Natural killer cell treated with Interleukin-12 subunit alpha and Interleukin-12 subunit beta and Interleukin-15 and Interleukin-18, amount 100 ng/mL, for 72 hours (primary cell): ENCODE measurements around the gene CACNA2D4. TPM values are rescaled to one million over a fixed set of nuclear protein-coding genes. Genes with fewer than 3 reads are reported as not detected.

Source experiments
- ATAC-seq, 2 donors: fragments of 150-1000 bp; cut with Tn5 transposase in 1 of 2; sonication (Bioruptor Pico), chemical (Tn5 transposase) in 1 of 2; 2 replicates each; pipeline ENCODE4 v1.10.0; 2021
- DNase-seq: peaks from one replicate; pipeline ENCODE4 v3.0.0; 2022; ENCODE audit warnings: low spot score
- H3K27ac Mint-ChIP-seq, 2 donors: 1 replicate in 1 of 2; 2 replicates in 1 of 2; pipeline ENCODE4 v1.8.0; 2022; ENCODE audit warnings: mixed read lengths in 2 of 2, mild to moderate bottlenecking in 1 of 2, moderate library complexity in 1 of 2
- H3K27me3 Mint-ChIP-seq, 2 donors: 1 replicate in 1 of 2; 2 replicates in 1 of 2; pipeline ENCODE4 v1.8.0; 2022; ENCODE audit warnings: mixed read lengths in 2 of 2
- H3K36me3 Mint-ChIP-seq: one replicate; pipeline ENCODE4 v1.8.0; 2022; ENCODE audit warnings: mixed read lengths
- H3K4me1 Mint-ChIP-seq, 2 donors: 1 replicate in 1 of 2; 2 replicates in 1 of 2; pipeline ENCODE4 v1.8.0; 2022; ENCODE audit warnings: low read depth in 2 of 2, mixed read lengths in 2 of 2, mild to moderate bottlenecking in 1 of 2
- H3K4me3 Mint-ChIP-seq: one replicate; pipeline ENCODE4 v1.8.0; 2022; ENCODE audit warnings: mixed read lengths
- H3K9me3 Mint-ChIP-seq: 2 replicates; pipeline ENCODE4 v1.8.0; 2022; ENCODE audit warnings: mixed read lengths
- total RNA-seq, 2 donors: library from RNA; stranded (reverse); gene quantifications; one replicate each; pipeline ENCODE4 v1.2.3, GENCODE V29; 2022

The CACNA2D4 gene
- total RNA-seq, 2 donors from 2014 or later = 4.5 to 12.1 TPM

- no peaks in the 10 kb centered on the region for H3K4me1 Mint-ChIP-seq
- H3K27ac Mint-ChIP-seq = no peak overlapping the region
- no peak overlapping the region for H3K4me3 Mint-ChIP-seq
- no peak for DNase-seq
- H3K36me3 Mint-ChIP-seq = no peaks in the 10 kb centered on the region
- peaks cover 6% of the 10 kb centered on the region for H3K9me3 Mint-ChIP-seq
- H3K27me3 Mint-ChIP-seq = peaks cover 24 to 30% of the 10 kb centered on the region in 2 donors
- ATAC-seq = no peak
Observed at GRCh38 chr12:1872001-1872400, 46.5 kb downstream of the CACNA2D4 start.

- Mint-ChIP-seq H3K27me3 (peaks cover 22 to 28% of the 10 kb centered on the region in 2 donors), H3K36me3 (no peaks in the 10 kb centered on the region), H3K4me1 (no peaks in the 10 kb centered on the region), H3K27ac (no peak overlapping the region), H3K4me3 (no peak overlapping the region), H3K9me3 (peaks cover 6% of the 10 kb centered on the region)
- DNase-seq = no peak
- peak; percentile 20 to 33 for ATAC-seq
Observed at GRCh38 chr12:1870998-1871917, 47.2 kb downstream of the CACNA2D4 start.

- peaks cover 6% of the 10 kb centered on the region for H3K9me3 Mint-ChIP-seq
- H3K27ac Mint-ChIP-seq = no peak overlapping the region
- no peaks in the 10 kb centered on the region for H3K4me1 Mint-ChIP-seq
- H3K27me3 Mint-ChIP-seq = peaks cover 26 to 29% of the 10 kb centered on the region in 2 donors
- no peak overlapping the region for H3K4me3 Mint-ChIP-seq
- ATAC-seq (no peak), DNase-seq (no peak)
- H3K36me3 Mint-ChIP-seq = no peaks in the 10 kb centered on the region
Observed at GRCh38 chr12:1870086-1870485, 48.4 kb downstream of the CACNA2D4 start.

- peaks cover 6% of the 10 kb centered on the region for H3K9me3 Mint-ChIP-seq
- H3K27me3 Mint-ChIP-seq = peaks cover 23 to 29% of the 10 kb centered on the region in 2 donors
- H3K4me1 Mint-ChIP-seq = no peaks in the 10 kb centered on the region
- H3K27ac Mint-ChIP-seq = no peak overlapping the region
- no peak for ATAC-seq
- no peak for DNase-seq
- H3K4me3 Mint-ChIP-seq = no peak overlapping the region
- no peaks in the 10 kb centered on the region for H3K36me3 Mint-ChIP-seq
Observed at GRCh38 chr12:1869145-1869544, 49.3 kb downstream of the CACNA2D4 start.

- Mint-ChIP-seq H3K27ac (no peak overlapping the region), H3K4me1 (no peaks in the 10 kb centered on the region), H3K4me3 (no peak overlapping the region), H3K36me3 (no peaks in the 10 kb centered on the region), H3K9me3 (no peaks in the 10 kb centered on the region), H3K27me3 (peaks cover 31 to 34% of the 10 kb centered on the region in 2 donors)
- no peak for DNase-seq
- no peak for ATAC-seq
Observed at GRCh38 chr12:1865284-1865866, 53.1 kb downstream of the CACNA2D4 start.

- Mint-ChIP-seq H3K9me3 (no peaks in the 10 kb centered on the region), H3K36me3 (no peaks in the 10 kb centered on the region), H3K27me3 (peaks cover 29 to 34% of the 10 kb centered on the region in 2 donors), H3K4me1 (no peaks in the 10 kb centered on the region), H3K27ac (no peak overlapping the region), H3K4me3 (no peak overlapping the region)
- ATAC-seq = no peak
- DNase-seq = no peak
Observed at GRCh38 chr12:1864867-1865266, 53.6 kb downstream of the CACNA2D4 start.

GRCh38 chr12:1864456-1864855 lies 54.0 kb downstream of the CACNA2D4 start:
- Mint-ChIP-seq H3K27me3 (peaks cover 27 to 34% of the 10 kb centered on the region in 2 donors), H3K4me3 (no peak overlapping the region), H3K4me1 (no peaks in the 10 kb centered on the region), H3K9me3 (no peaks in the 10 kb centered on the region), H3K36me3 (no peaks in the 10 kb centered on the region), H3K27ac (no peak overlapping the region)
- ATAC-seq = no peak
- no peak for DNase-seq

- ATAC-seq = no peak
Observed at GRCh38 chr12:1863823-1864222, 54.6 kb downstream of the CACNA2D4 start.

GRCh38 chr12:1862973-1863372 lies 55.5 kb downstream of the CACNA2D4 start:
- ATAC-seq = no peak
- Mint-ChIP-seq H3K9me3 (no peaks in the 10 kb centered on the region), H3K27me3 (peaks cover 27% of the 10 kb centered on the region in 2 donors), H3K36me3 (no peaks in the 10 kb centered on the region), H3K4me3 (no peak overlapping the region), H3K4me1 (no peaks in the 10 kb centered on the region), H3K27ac (no peak overlapping the region)
- no peak for DNase-seq

More at GRCh38 chr12:1863823-1864222, 54.6 kb downstream of the CACNA2D4 start:
- peaks cover 27 to 34% of the 10 kb centered on the region in 2 donors for H3K27me3 Mint-ChIP-seq
- no peaks in the 10 kb centered on the region for H3K36me3 Mint-ChIP-seq
- H3K4me3 Mint-ChIP-seq = no peak overlapping the region
- H3K4me1 Mint-ChIP-seq = no peaks in the 10 kb centered on the region
- H3K9me3 Mint-ChIP-seq = no peaks in the 10 kb centered on the region
- H3K27ac Mint-ChIP-seq = no peak overlapping the region
- no peak for DNase-seq

- H3K4me1 Mint-ChIP-seq = no peaks in the 10 kb centered on the region
- H3K27me3 Mint-ChIP-seq = peaks cover 5 to 12% of the 10 kb centered on the region in 2 donors
- H3K36me3 Mint-ChIP-seq = no peaks in the 10 kb centered on the region
- ATAC-seq (no peak), DNase-seq (no peak)
- no peak overlapping the region for H3K4me3 Mint-ChIP-seq
- no peak overlapping the region for H3K27ac Mint-ChIP-seq
- no peaks in the 10 kb centered on the region for H3K9me3 Mint-ChIP-seq
Observed at GRCh38 chr12:1859643-1860042, 58.8 kb downstream of the CACNA2D4 start.

- H3K4me3 Mint-ChIP-seq = no peak overlapping the region
- ATAC-seq (no peak), DNase-seq (no peak)
- H3K27me3 Mint-ChIP-seq = peaks cover 5 to 12% of the 10 kb centered on the region in 2 donors
- H3K9me3 Mint-ChIP-seq = no peaks in the 10 kb centered on the region
- H3K36me3 Mint-ChIP-seq = no peaks in the 10 kb centered on the region
- H3K27ac Mint-ChIP-seq = no peak overlapping the region
- no peaks in the 10 kb centered on the region for H3K4me1 Mint-ChIP-seq
Observed at GRCh38 chr12:1858456-1858855, 60.0 kb downstream of the CACNA2D4 start.

GRCh38 chr12:1857821-1858220 lies 60.6 kb downstream of the CACNA2D4 start:
- DNase-seq (no peak), ATAC-seq (no peak)
- Mint-ChIP-seq H3K9me3 (no peaks in the 10 kb centered on the region), H3K27ac (no peak overlapping the region), H3K27me3 (peaks cover 5 to 12% of the 10 kb centered on the region in 2 donors), H3K36me3 (no peaks in the 10 kb centered on the region), H3K4me3 (no peak overlapping the region), H3K4me1 (no peaks in the 10 kb centered on the region)

GRCh38 chr12:1857086-1857485 lies 61.4 kb downstream of the CACNA2D4 start:
- no peaks in the 10 kb centered on the region for H3K9me3 Mint-ChIP-seq
- no peaks in the 10 kb centered on the region for H3K36me3 Mint-ChIP-seq
- DNase-seq (no peak), ATAC-seq (no peak)
- no peak overlapping the region for H3K4me3 Mint-ChIP-seq
- no peaks in the 10 kb centered on the region for H3K4me1 Mint-ChIP-seq
- H3K27me3 Mint-ChIP-seq = peaks cover 4 to 12% of the 10 kb centered on the region in 2 donors
- H3K27ac Mint-ChIP-seq = no peak overlapping the region

- H3K27me3 Mint-ChIP-seq = peaks cover 2 to 8% of the 10 kb centered on the region in 2 donors
- H3K27ac Mint-ChIP-seq = no peak overlapping the region
- H3K4me3 Mint-ChIP-seq = no peak overlapping the region
- no peak for DNase-seq
- ATAC-seq = no peak
- no peaks in the 10 kb centered on the region for H3K4me1 Mint-ChIP-seq
- H3K36me3 Mint-ChIP-seq = no peaks in the 10 kb centered on the region
- H3K9me3 Mint-ChIP-seq = no peaks in the 10 kb centered on the region
Observed at GRCh38 chr12:1855241-1855640, 63.2 kb downstream of the CACNA2D4 start.
